ENCODE measurements around the gene IPO5. TPM values are rescaled to one million over a fixed set of nuclear protein-coding genes. Genes with fewer than 3 reads are reported as not detected.

The IPO5 gene
- total RNA-seq (2022; extraction: Qiagen RNA extraction): 74.8 to 94.2 TPM (median 87.8 TPM) in 5 replicates

DNA sequence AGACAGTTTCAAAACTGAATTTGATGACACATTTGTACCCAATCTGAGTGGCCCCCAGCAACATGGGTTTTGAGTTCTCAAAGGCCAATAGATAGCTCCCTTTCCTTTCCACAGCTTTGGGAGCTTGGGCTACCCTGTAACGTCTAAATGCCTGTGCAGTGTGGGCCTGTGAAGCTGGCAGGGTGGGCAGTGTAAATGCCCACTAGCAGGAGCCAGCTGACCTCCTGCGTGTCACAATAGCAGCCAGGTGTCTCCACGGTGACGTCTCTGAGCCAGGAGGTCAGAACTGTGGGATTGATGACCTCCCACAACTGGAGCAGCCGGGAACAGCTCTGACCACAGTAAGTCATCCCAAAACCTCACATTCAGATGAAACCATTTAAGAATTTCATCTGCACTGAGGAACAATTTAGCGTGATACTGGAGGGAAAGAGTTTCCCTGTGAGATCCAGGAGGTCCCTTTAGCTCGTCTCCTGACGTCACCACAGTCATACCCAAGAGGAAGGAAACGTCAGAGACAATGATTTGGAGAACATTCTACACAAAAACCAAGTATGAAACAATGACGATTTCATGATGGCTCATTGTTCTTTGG lies at the start of gene IPO5:
TSS of gene IPO5 (plus strand) at position 300 of the 595 bp plus-strand sequence. CDS start 23,022 bp downstream, outside the sequence.

Other genes with a start within 250 kb of the IPO5 start
- 13.1 to 23.5 TPM (median 21.6 TPM) in 5 replicates for gene FARP1, start 189.4 kb downstream of the IPO5 start, total RNA-seq (2022; extraction: Qiagen RNA extraction)
- not detected in 5 replicates for gene RNF113B, start 223.6 kb downstream of the IPO5 start, total RNA-seq (2022; extraction: Qiagen RNA extraction)